ENCODE measurements around the gene HNRNPD. TPM values are rescaled to one million over a fixed set of nuclear protein-coding genes. Genes with fewer than 3 reads are reported as not detected.
"Not testable (repeated sequence)": the region's sequence is repeated elsewhere in the genome, so short reads cannot be mapped to it uniquely, and the experiment has no call there.

HNRNPD gene
- total and polyA plus RNA-seq, 4 experiments from 2014 or later: 158 to 268 (median 241) TPM

DNA sequence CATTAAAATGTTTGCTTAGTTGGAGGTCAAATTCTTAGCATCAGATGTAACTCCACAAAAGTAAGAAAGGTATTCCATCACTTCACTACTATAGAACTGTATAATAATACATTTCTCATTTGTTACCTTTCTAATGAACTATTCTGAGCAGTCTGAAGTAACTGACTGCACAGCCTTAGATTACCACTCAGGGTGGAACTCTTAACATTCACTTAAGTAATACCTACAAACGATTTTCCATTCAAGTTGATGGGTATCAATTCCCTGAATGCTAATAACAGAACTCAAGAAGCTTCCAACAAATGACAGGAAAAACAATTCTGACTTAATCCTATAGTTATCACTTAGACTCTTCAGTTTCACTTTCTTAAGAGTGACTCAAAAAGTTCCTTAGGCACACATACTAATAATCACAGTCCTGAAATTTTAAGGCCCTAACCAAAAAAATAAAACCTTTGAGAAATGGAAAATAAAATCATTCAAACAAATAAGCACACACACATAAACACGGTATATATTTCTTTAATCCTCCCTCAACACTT is 20.9 kb downstream of the HNRNPD start:
- H3K27me3 Mint-ChIP-seq: no peaks in the 10 kb centered on the region
- H3K36me3 Mint-ChIP-seq: peaks cover 44 to 75% of the 10 kb centered on the region in 2 donors
- H3K4me3 Mint-ChIP-seq: peak overlapping the region in 4 of 8 donors; percentile 7 to 57 (median 34)
- no peaks in the 10 kb centered on the region for H3K27me3 ChIP-seq (ENCODE audit: insufficient read depth, low read length)
- peaks cover 42% of the 10 kb centered on the region for H3K4me1 ChIP-seq (ENCODE audit: insufficient read depth, low read length)
- intact Hi-C loops (cut with micrococcal nuclease): no loop called here
- peaks cover 57% of the 10 kb centered on the region for H3K36me3 ChIP-seq (ENCODE audit: insufficient read depth, low read length)
- H3K27ac Mint-ChIP-seq: peak overlapping the region; percentile 0 to 81 (median 75)
- H3K4me3 ChIP-seq (ENCODE audit: low read length in 2 of 2): no peak overlapping the region
- no peak for DNase-seq
- ChIA-PET POLR2A (ENCODE audit: partially characterized antibody) (interaction anchor here (1.1 kb wide), 1 partner anchor 76 kb away, joined by 3 read pairs; no protein-coding TSS in a partner anchor), CTCF (ENCODE audit: partially characterized antibody) (interaction anchor here (0.6 to 1.3 kb wide), 2 partner anchors 84 to 87 kb away, joined by 3 read pairs; no protein-coding TSS in a partner anchor)
- H3K27ac ChIP-seq (ENCODE audit: low read depth, low read length): peak overlapping the region; percentile 10
- no peaks in the 10 kb centered on the region for H3K9me3 ChIP-seq (ENCODE audit: control insufficient read depth in 1 of 2, low read length in 2 of 2)
- peaks cover 30 to 65% (median 44%) of the 10 kb centered on the region in 4 donors for H3K4me1 Mint-ChIP-seq
- H3K9me3 Mint-ChIP-seq: no peaks in the 10 kb centered on the region

DNA sequence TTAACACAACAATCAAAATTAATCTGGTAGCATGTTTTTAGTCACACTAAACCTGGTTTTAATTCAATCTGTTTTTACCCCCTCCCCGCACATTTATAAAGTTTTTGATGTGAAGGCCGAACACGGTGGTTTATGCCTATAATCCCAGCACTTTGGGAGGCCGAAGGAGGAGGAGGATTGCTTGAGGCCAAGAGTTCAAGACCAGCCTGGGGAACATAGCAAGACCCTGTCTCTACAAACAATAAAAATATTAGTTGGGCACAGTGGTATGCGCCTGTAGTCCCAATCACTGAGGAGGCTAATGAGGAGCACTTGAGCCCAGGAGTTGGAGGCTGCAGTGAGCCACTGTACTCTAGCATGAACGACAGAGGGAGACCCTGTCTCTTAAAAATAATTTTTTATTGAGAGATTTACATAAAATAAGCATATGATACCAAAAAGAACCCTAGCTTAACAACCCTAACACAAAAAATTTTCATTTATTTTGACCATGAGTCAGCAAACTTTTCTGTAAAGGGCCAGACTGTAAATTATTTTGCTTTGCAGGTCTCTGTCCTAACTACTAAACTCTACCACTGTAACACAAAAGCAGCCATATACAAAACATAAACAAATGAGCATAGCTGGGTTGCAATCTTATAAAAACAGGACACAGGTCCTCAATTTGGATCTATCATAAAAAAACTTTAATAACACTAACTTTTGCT is 21.5 kb downstream of the HNRNPD start:
- peaks cover 40 to 69% of the 10 kb centered on the region in 2 donors for H3K36me3 Mint-ChIP-seq
- H3K36me3 ChIP-seq (ENCODE audit: insufficient read depth, low read length): peaks cover 51% of the 10 kb centered on the region
- peaks cover 26 to 59% (median 39%) of the 10 kb centered on the region in 4 donors for H3K4me1 Mint-ChIP-seq
- peaks cover 36% of the 10 kb centered on the region for H3K4me1 ChIP-seq (ENCODE audit: insufficient read depth, low read length)
- ChIA-PET CTCF (ENCODE audit: partially characterized antibody) (interaction anchor here (0.6 to 1.3 kb wide), 2 partner anchors 84 to 86 kb away, joined by 3 read pairs; no protein-coding TSS in a partner anchor), POLR2A (ENCODE audit: partially characterized antibody) (interaction anchor here (1.1 kb wide), 2 partner anchors 10 to 77 kb away, joined by 3 read pairs; no protein-coding TSS in a partner anchor)
- H3K9me3 Mint-ChIP-seq: no peaks in the 10 kb centered on the region
- H3K27me3 Mint-ChIP-seq: no peaks in the 10 kb centered on the region
- H3K4me3 ChIP-seq (ENCODE audit: low read length in 2 of 2): no peak overlapping the region
- no peak for DNase-seq
- H3K27ac ChIP-seq (ENCODE audit: low read depth, low read length): peak overlapping the region; percentile 10
- H3K27ac Mint-ChIP-seq: peak overlapping the region in 6 of 7 donors; percentile 44 to 81 (median 62)
- no peak overlapping the region for H3K4me3 Mint-ChIP-seq
- intact Hi-C loops (cut with micrococcal nuclease): no loop called here
- no peaks in the 10 kb centered on the region for H3K9me3 ChIP-seq (ENCODE audit: control insufficient read depth in 1 of 2, low read length in 2 of 2)
- no peaks in the 10 kb centered on the region for H3K27me3 ChIP-seq (ENCODE audit: insufficient read depth, low read length)

DNA sequence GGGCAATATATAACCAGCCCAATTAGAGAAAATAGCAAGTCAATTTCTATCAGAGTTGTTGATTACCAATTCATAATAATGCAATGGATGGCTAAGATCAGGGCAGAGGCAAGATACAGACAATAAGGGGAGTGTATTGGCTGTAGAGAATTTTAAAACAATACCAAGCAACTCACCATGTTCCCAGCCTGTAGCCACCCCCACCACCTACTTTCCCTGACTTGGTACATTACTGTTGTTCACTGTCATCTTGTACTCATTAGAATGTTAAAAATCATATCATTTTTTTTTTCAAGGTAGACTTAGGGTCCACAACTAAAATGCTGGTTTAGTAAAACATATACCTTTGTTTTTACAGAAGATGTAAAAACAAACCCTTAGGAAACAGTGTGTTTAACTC is 27.7 kb downstream of the HNRNPD start:
- peaks cover 11 to 32% (median 17%) of the 10 kb centered on the region in 4 donors for H3K4me1 Mint-ChIP-seq
- DNase-seq: no peak
- POLR2A ChIA-PET (ENCODE audit: partially characterized antibody): no interaction called here
- H3K36me3 Mint-ChIP-seq: peaks cover 6 to 23% of the 10 kb centered on the region in 2 donors
- Histone ChIP-seq H3K4me3 (ENCODE audit: low read length in 2 of 2) (no peak overlapping the region), H3K9me3 (ENCODE audit: control insufficient read depth in 1 of 2, low read length in 2 of 2) (no peaks in the 10 kb centered on the region), H3K36me3 (ENCODE audit: insufficient read depth, low read length) (peaks cover 4% of the 10 kb centered on the region), H3K27ac (ENCODE audit: low read depth, low read length) (no peak overlapping the region), H3K27me3 (ENCODE audit: insufficient read depth, low read length) (no peaks in the 10 kb centered on the region), H3K4me1 (ENCODE audit: insufficient read depth, low read length) (no peaks in the 10 kb centered on the region)
- intact Hi-C loops (cut with micrococcal nuclease): no loop called here
- no peak overlapping the region for H3K4me3 Mint-ChIP-seq
- H3K27ac Mint-ChIP-seq: no peak overlapping the region
- H3K27me3 Mint-ChIP-seq: no peaks in the 10 kb centered on the region
- CTCF ChIA-PET (ENCODE audit: partially characterized antibody): no interaction called here
- no peaks in the 10 kb centered on the region for H3K9me3 Mint-ChIP-seq

DNA sequence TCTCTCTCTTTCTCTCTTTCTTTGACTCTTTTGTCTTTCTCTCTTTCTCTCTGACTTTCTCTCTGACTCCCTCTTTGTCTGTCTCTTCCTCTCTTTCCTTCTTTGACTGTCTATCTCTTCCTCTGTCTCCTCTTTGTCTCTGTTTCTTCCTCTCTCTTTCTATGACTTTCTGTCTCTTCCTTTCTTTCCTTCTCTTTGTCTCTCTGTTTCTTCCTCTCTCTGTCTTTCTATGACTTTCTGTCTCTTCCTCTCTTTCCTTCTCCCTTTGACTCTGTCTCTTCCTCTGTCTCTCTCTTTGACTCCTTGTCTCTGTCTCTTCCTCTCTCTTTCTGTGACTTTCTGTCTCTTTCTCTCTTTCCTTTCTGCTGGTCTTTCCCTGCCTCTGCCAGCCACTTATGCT is 38.7 kb downstream of the HNRNPD start:
- Mint-ChIP-seq H3K36me3 (peaks cover 3 to 14% of the 10 kb centered on the region in 2 donors), H3K9me3 (peaks cover 0 to 16% (median 7%) of the 10 kb centered on the region in 8 donors), H3K27me3 (peaks cover 0 to 3% of the 10 kb centered on the region in 2 donors), H3K4me3 (peak overlapping the region in 1 of 8 donors; percentile 35), H3K4me1 (peaks cover 0 to 2% (median 0%) of the 10 kb centered on the region in 4 donors), H3K27ac (peak overlapping the region in 1 of 7 donors; percentile 75)
- no peaks in the 10 kb centered on the region for H3K27me3 ChIP-seq (ENCODE audit: insufficient read depth, low read length)
- H3K4me1 ChIP-seq (ENCODE audit: insufficient read depth, low read length): no peaks in the 10 kb centered on the region
- no peak for DNase-seq
- intact Hi-C loops (cut with micrococcal nuclease): no loop called here
- H3K4me3 ChIP-seq (ENCODE audit: low read length in 2 of 2): no peak overlapping the region
- H3K27ac ChIP-seq (ENCODE audit: low read depth, low read length): no peak overlapping the region
- CTCF ChIA-PET (ENCODE audit: partially characterized antibody): no interaction called here
- POLR2A ChIA-PET (ENCODE audit: partially characterized antibody): no interaction called here
- no peaks in the 10 kb centered on the region for H3K36me3 ChIP-seq (ENCODE audit: insufficient read depth, low read length)
- no peaks in the 10 kb centered on the region for H3K9me3 ChIP-seq (ENCODE audit: control insufficient read depth in 1 of 2, low read length in 2 of 2)

DNA sequence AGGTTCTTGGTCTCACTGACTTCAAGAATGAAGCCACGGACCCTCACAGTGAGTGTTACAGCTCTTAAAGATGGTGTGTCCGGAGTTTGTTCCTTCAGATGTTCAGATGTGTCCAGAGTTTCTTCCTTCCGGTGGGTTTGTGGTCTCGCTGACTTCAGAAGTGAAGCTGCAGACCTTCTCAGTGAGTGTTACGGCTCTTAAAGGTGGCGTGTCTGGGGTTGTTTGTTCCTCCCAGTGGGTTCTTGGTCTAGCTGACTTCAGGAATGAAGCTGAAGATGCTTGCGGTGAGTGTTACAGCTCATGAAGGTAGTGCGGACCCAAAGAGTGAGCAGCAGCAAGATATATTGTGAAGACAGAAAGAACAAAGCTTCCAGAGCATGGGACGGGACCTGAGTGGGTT is 40.1 kb downstream of the HNRNPD start:
- H3K9me3 Mint-ChIP-seq: peaks cover 0 to 24% (median 11%) of the 10 kb centered on the region in 8 donors
- H3K4me3 Mint-ChIP-seq; CTCF ChIA-PET (ENCODE audit: partially characterized antibody): not testable (repeated sequence)

DNA sequence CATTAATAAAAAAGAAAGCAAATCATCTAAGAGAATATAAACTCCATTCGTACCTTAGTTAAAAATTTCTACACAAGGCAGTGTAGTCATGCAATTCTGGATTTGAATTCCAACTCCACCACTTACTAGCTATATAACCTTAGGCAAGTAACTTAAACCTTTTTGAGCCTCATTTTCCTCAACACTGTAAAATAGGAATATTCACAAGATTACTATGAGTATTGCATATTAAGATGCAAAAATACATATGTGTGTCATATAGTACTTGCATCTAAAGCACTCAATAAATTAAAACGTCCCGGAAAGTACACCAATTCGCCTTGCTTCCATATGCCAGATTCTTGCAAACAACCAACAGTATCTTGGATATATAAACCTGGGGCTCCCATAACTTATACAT is 42.0 kb downstream of the HNRNPD start:
- intact Hi-C loops (cut with micrococcal nuclease): no loop called here
- Histone ChIP-seq H3K9me3 (ENCODE audit: control insufficient read depth in 1 of 2, low read length in 2 of 2) (no peaks in the 10 kb centered on the region), H3K4me1 (ENCODE audit: insufficient read depth, low read length) (no peaks in the 10 kb centered on the region), H3K27me3 (ENCODE audit: insufficient read depth, low read length) (no peaks in the 10 kb centered on the region), H3K36me3 (ENCODE audit: insufficient read depth, low read length) (no peaks in the 10 kb centered on the region), H3K4me3 (ENCODE audit: low read length in 2 of 2) (no peak overlapping the region), H3K27ac (ENCODE audit: low read depth, low read length) (no peak overlapping the region)
- Mint-ChIP-seq H3K27ac (no peak overlapping the region), H3K4me1 (peaks cover 0 to 2% (median 0%) of the 10 kb centered on the region in 4 donors), H3K4me3 (no peak overlapping the region), H3K27me3 (peaks cover 2 to 5% of the 10 kb centered on the region in 2 donors), H3K36me3 (peaks cover 3 to 10% of the 10 kb centered on the region in 2 donors), H3K9me3 (peaks cover 0 to 24% (median 11%) of the 10 kb centered on the region in 8 donors)
- ChIA-PET CTCF (ENCODE audit: partially characterized antibody) (interaction anchor here (1.2 kb wide), 1 partner anchor 442 kb away, joined by 3 read pairs; no protein-coding TSS in a partner anchor), POLR2A (ENCODE audit: partially characterized antibody) (no interaction called here)
- no peak for DNase-seq

More for the DNA sequence above, 40.1 kb downstream of the HNRNPD start:
- H3K9me3 ChIP-seq (ENCODE audit: control insufficient read depth in 1 of 2, low read length in 2 of 2); H3K4me1 ChIP-seq (ENCODE audit: insufficient read depth, low read length); H3K27ac Mint-ChIP-seq; DNase-seq; H3K27me3 Mint-ChIP-seq; H3K27me3 ChIP-seq (ENCODE audit: insufficient read depth, low read length); H3K27ac ChIP-seq (ENCODE audit: low read depth, low read length); H3K4me1 Mint-ChIP-seq; POLR2A ChIA-PET (ENCODE audit: partially characterized antibody); intact Hi-C loops (cut with micrococcal nuclease); H3K4me3 ChIP-seq (ENCODE audit: low read length in 2 of 2); H3K36me3 ChIP-seq (ENCODE audit: insufficient read depth, low read length): not testable (repeated sequence)
- peaks cover 3 to 14% of the 10 kb centered on the region in 2 donors for H3K36me3 Mint-ChIP-seq

DNA sequence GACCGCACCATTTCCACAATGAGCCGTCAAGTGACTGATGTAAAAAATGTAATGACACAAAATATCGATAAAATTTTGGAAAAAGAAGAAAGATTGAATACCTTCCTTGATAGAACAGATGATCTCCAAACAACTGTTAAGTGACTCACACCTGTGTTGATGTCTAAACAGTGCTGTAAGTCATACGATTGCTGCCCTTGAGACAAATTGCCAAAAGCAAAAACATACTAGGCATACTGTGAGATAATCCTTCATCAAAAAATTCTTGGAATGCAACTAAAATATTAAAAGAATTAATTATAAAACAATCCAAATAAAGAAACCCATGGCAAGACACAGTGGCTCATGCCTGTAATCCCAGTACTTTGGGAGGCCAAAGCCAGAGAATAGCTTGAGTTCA is 53.4 kb downstream of the HNRNPD start:
- H3K4me3 ChIP-seq (ENCODE audit: low read length in 2 of 2): no peak overlapping the region
- H3K36me3 Mint-ChIP-seq: peaks cover 0 to 6% of the 10 kb centered on the region in 2 donors
- ChIA-PET CTCF (ENCODE audit: partially characterized antibody) (interaction anchor here (1.2 kb wide), 1 partner anchor 35 kb away, joined by 3 read pairs; no protein-coding TSS in a partner anchor), POLR2A (ENCODE audit: partially characterized antibody) (no interaction called here)
- H3K36me3 ChIP-seq (ENCODE audit: insufficient read depth, low read length): no peaks in the 10 kb centered on the region
- H3K9me3 ChIP-seq (ENCODE audit: control insufficient read depth in 1 of 2, low read length in 2 of 2): no peaks in the 10 kb centered on the region
- no peak overlapping the region for H3K27ac Mint-ChIP-seq
- no peak overlapping the region for H3K27ac ChIP-seq (ENCODE audit: low read depth, low read length)
- no peaks in the 10 kb centered on the region for H3K4me1 ChIP-seq (ENCODE audit: insufficient read depth, low read length)
- peaks cover 1 to 7% of the 10 kb centered on the region in 2 donors for H3K27me3 Mint-ChIP-seq
- no peak for DNase-seq
- peaks cover 4 to 16% (median 8%) of the 10 kb centered on the region in 8 donors for H3K9me3 Mint-ChIP-seq
- H3K4me1 Mint-ChIP-seq: no peaks in the 10 kb centered on the region
- H3K27me3 ChIP-seq (ENCODE audit: insufficient read depth, low read length): no peaks in the 10 kb centered on the region
- intact Hi-C loops (cut with micrococcal nuclease): no loop called here
- H3K4me3 Mint-ChIP-seq: no peak overlapping the region
